ENCODE data around the gene SLC10A2. TPM values are rescaled to one million over a fixed set of nuclear protein-coding genes. Genes with fewer than 3 reads are reported as not detected.
"Not testable (repeated sequence)": the region's sequence is repeated elsewhere in the genome, so short reads cannot be mapped to it uniquely, and the experiment has no call there.

The SLC10A2 gene
- polyA plus RNA-seq, 1 donor (not counting 4 experiments of a cell fraction or from before 2014, with no cell fraction given) = 0.39 TPM

GRCh38 chr13:103098535-103098934 is 32.3 kb upstream of the SLC10A2 start:
- no peak for FAIRE-seq
- no peaks in the 10 kb centered on the region for H4K20me1 ChIP-seq (ENCODE audit: control insufficient read depth, extremely low read depth, insufficient read depth, low read length)
- H3K27ac ChIP-seq (ENCODE audit: control insufficient read depth, insufficient read depth, low read length) = no peak overlapping the region
- no peak for DNase-seq (ENCODE audit: low read depth, low spot score)
- H3K9me1 ChIP-seq (ENCODE audit: control insufficient read depth, extremely low read depth, insufficient read depth, low read length) = no peaks in the 10 kb centered on the region
- dilution Hi-C loops (cut with MboI; ENCODE audit: extremely low pct_ligation_motif_present, low sequenced_read_pairs) = no loop called here
- H3K79me2 ChIP-seq (ENCODE audit: control insufficient read depth, insufficient read depth, low read length) = no peaks in the 10 kb centered on the region
- H3K27me3 ChIP-seq (ENCODE audit: control insufficient read depth, extremely low read depth, insufficient read depth, low read length) = no peaks in the 10 kb centered on the region
- no peaks in the 10 kb centered on the region for H3K36me3 ChIP-seq (ENCODE audit: control insufficient read depth in 2 of 2, extremely low read depth in 1 of 2, insufficient read depth in 2 of 2, low read length in 2 of 2)
- no peak overlapping the region for H3K4me3 ChIP-seq (ENCODE audit: control insufficient read depth in 2 of 3, extremely low read depth in 1 of 3, insufficient read depth in 2 of 3, low read depth in 1 of 3, low read length in 3 of 3)
- H3K9me3 ChIP-seq (ENCODE audit: control insufficient read depth, low read depth, low read length) = peaks cover 2% of the 10 kb centered on the region
- H2AFZ ChIP-seq (ENCODE audit: control insufficient read depth, low read length) = no peak overlapping the region
- H3K9ac ChIP-seq (ENCODE audit: control insufficient read depth, extremely low read depth, insufficient read depth, low read length) = no peak overlapping the region
- TF ChIP-seq EZH2 (IDR thresholded peaks at IDR 0.05; ENCODE audit: low read length) (no peak), CTCF (optimal IDR thresholded peaks at IDR 0.05 in 1 of 3, IDR thresholded peaks at IDR 0.05 in 1 of 3, conservative IDR thresholded peaks at IDR 0.05 in 1 of 3; ENCODE audit: extremely low read depth in 1 of 3, insufficient read depth in 2 of 3, low read length in 3 of 3) (no peak)
- peaks cover 19% of the 10 kb centered on the region for H3K4me1 ChIP-seq (ENCODE audit: control insufficient read depth, extremely low read depth, insufficient read depth, low read length)
- no peak overlapping the region for H3K4me2 ChIP-seq (ENCODE audit: control insufficient read depth, extremely low read depth, insufficient read depth, low read depth, low read length)

- Histone ChIP-seq H2AFZ (ENCODE audit: control insufficient read depth, low read length) (no peak overlapping the region), H3K4me1 (ENCODE audit: control insufficient read depth, extremely low read depth, insufficient read depth, low read length) (peaks cover 19% of the 10 kb centered on the region), H4K20me1 (ENCODE audit: control insufficient read depth, extremely low read depth, insufficient read depth, low read length) (no peaks in the 10 kb centered on the region), H3K4me3 (ENCODE audit: control insufficient read depth in 2 of 3, extremely low read depth in 1 of 3, insufficient read depth in 2 of 3, low read depth in 1 of 3, low read length in 3 of 3) (no peak overlapping the region), H3K79me2 (ENCODE audit: control insufficient read depth, insufficient read depth, low read length) (no peaks in the 10 kb centered on the region), H3K4me2 (ENCODE audit: control insufficient read depth, extremely low read depth, insufficient read depth, low read depth, low read length) (no peak overlapping the region), H3K9ac (ENCODE audit: control insufficient read depth, extremely low read depth, insufficient read depth, low read length) (no peak overlapping the region), H3K9me3 (ENCODE audit: control insufficient read depth, low read depth, low read length) (peaks cover 7% of the 10 kb centered on the region), H3K27ac (ENCODE audit: control insufficient read depth, insufficient read depth, low read length) (no peak overlapping the region), H3K9me1 (ENCODE audit: control insufficient read depth, extremely low read depth, insufficient read depth, low read length) (no peaks in the 10 kb centered on the region), H3K27me3 (ENCODE audit: control insufficient read depth, extremely low read depth, insufficient read depth, low read length) (no peaks in the 10 kb centered on the region), H3K36me3 (ENCODE audit: control insufficient read depth in 2 of 2, extremely low read depth in 1 of 2, insufficient read depth in 2 of 2, low read length in 2 of 2) (no peaks in the 10 kb centered on the region)
- TF ChIP-seq CTCF (optimal IDR thresholded peaks at IDR 0.05 in 1 of 3, IDR thresholded peaks at IDR 0.05 in 1 of 3, conservative IDR thresholded peaks at IDR 0.05 in 1 of 3; ENCODE audit: extremely low read depth in 1 of 3, insufficient read depth in 2 of 3, low read length in 3 of 3) (no peak), EZH2 (IDR thresholded peaks at IDR 0.05; ENCODE audit: low read length) (no peak)
- FAIRE-seq = no peak
- dilution Hi-C loops (cut with MboI; ENCODE audit: extremely low pct_ligation_motif_present, low sequenced_read_pairs) = no loop called here
- DNase-seq (ENCODE audit: low read depth, low spot score) = no peak
These were observed 31.2 kb upstream of the SLC10A2 start for GRCh38 chr13:103097366-103097928.

- H3K9ac ChIP-seq (ENCODE audit: control insufficient read depth, extremely low read depth, insufficient read depth, low read length); H2AFZ ChIP-seq (ENCODE audit: control insufficient read depth, low read length); dilution Hi-C loops (cut with MboI; ENCODE audit: extremely low pct_ligation_motif_present, low sequenced_read_pairs): not testable (repeated sequence)
These were observed 27.4 kb upstream of the SLC10A2 start for GRCh38 chr13:103093649-103094048.

More at GRCh38 chr13:103093649-103094048, 27.4 kb upstream of the SLC10A2 start:
- H3K4me1 ChIP-seq (ENCODE audit: control insufficient read depth, extremely low read depth, insufficient read depth, low read length); H3K9me1 ChIP-seq (ENCODE audit: control insufficient read depth, extremely low read depth, insufficient read depth, low read length); H4K20me1 ChIP-seq (ENCODE audit: control insufficient read depth, extremely low read depth, insufficient read depth, low read length); H3K27ac ChIP-seq (ENCODE audit: control insufficient read depth, insufficient read depth, low read length); H3K4me2 ChIP-seq (ENCODE audit: control insufficient read depth, extremely low read depth, insufficient read depth, low read depth, low read length); H3K4me3 ChIP-seq (ENCODE audit: control insufficient read depth in 2 of 3, extremely low read depth in 1 of 3, insufficient read depth in 2 of 3, low read depth in 1 of 3, low read length in 3 of 3); DNase-seq (ENCODE audit: low read depth, low spot score); H3K36me3 ChIP-seq (ENCODE audit: control insufficient read depth in 2 of 2, extremely low read depth in 1 of 2, insufficient read depth in 2 of 2, low read length in 2 of 2); H3K79me2 ChIP-seq (ENCODE audit: control insufficient read depth, insufficient read depth, low read length); H3K27me3 ChIP-seq (ENCODE audit: control insufficient read depth, extremely low read depth, insufficient read depth, low read length); H3K9me3 ChIP-seq (ENCODE audit: control insufficient read depth, low read depth, low read length); FAIRE-seq: not testable (repeated sequence)

Measured in keratinocyte (primary cell).